Tongue (tissue), 2 donors: ENCODE measurements around the gene NUCKS1. TPM values are rescaled to one million over a fixed set of nuclear protein-coding genes. Genes with fewer than 3 reads are reported as not detected.

Experiments used
- DNase-seq: peaks from one replicate; pipeline ENCODE4 v3.0.0-alpha.2; 2015
- total RNA-seq: library from RNA; depleted of rRNA; stranded (reverse); fragments of >200 nt; gene quantifications from one replicate; pipeline ENCODE4 v1.2.3, GENCODE V29; 2014

The NUCKS1 gene
- total RNA-seq, 1 donor from 2014 or later = 193 TPM

DNA sequence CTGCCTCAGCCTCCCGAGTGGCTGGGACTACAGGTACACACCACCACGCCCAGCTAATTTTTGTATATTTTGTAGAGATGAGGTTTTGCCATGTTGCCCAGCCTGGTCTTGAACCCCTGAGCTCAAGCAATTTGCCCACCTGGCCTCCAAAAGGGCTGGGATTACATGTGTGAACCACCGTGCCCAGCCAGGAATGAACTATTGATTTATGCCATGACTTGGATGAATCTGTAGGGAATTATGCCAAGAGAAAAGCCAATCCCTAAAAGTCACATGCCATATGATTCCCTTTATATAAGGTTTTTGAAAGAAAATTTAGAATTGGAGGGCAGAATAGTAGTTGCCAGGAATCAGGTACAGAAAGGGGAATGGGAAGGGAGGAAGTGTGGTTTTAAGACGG is 50.6 kb downstream of the NUCKS1 start:
- DNase-seq = no peak

DNA sequence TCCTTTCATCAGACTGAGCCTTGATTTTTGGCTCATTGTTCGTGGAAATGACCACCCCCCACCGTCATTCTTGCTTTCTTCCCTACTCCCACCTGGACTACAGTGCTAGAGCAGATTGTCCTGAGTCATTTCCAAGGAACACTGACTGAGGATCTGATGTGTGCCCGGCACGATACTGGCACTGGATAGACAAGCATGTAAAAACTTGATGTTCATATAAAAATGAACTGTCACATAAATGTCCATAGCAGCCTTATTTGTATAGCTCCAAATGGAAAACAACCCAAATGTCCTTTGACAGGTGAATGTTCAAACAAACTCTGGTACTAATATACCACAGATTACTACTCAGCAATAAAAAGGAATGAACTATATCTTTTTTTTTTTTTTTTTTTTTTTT is 51.1 kb downstream of the NUCKS1 start:
- DNase-seq = no peak

DNA sequence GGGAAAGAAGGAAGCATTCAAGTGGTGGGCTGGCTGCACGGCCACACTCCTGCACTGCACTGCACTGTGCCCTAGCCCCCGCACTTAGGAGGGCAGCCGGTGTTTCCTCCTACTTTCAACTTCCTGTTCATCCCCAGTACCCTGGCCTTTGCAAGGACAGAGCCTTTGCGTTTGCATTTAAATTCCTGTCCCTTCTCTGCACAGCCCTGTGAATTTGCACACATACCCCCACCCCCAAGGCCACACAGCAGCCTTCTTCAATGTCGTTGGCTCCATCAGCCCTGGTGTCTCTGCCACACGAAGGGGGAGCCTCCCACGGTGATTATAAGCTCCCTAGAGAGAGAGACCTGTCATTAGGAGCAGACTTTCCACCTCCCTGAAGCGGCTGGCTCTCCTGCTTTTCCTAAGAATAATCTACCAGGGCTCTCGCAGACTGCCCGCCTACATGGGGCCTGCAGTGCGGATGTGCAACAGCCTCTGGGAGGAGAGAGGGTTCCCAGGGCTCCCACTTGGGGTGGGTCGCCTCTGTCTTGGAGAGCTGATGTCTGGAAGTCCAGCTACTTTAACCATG is 56.5 kb downstream of the NUCKS1 start:
- DNase-seq = no peak

DNA sequence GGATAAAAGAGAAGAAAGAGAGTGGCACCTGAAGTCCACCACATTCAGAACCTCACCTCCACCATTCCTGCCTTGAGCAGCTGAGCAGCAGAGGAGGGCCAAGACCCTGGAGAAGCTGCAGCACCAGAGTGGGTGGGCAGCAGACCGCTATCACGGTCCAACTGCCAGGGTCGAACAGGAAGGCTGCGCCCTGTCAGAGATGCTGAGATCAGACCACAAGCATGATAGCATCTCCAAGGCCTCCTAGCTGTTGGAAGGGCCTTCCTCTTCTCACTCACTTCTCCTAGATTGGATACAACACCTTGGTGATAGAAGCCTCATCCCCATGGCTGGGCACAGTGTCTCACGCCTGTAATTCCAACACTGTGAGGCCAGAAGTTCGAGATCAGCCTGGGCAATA is 57.6 kb downstream of the NUCKS1 start:
- DNase-seq = no peak

DNA sequence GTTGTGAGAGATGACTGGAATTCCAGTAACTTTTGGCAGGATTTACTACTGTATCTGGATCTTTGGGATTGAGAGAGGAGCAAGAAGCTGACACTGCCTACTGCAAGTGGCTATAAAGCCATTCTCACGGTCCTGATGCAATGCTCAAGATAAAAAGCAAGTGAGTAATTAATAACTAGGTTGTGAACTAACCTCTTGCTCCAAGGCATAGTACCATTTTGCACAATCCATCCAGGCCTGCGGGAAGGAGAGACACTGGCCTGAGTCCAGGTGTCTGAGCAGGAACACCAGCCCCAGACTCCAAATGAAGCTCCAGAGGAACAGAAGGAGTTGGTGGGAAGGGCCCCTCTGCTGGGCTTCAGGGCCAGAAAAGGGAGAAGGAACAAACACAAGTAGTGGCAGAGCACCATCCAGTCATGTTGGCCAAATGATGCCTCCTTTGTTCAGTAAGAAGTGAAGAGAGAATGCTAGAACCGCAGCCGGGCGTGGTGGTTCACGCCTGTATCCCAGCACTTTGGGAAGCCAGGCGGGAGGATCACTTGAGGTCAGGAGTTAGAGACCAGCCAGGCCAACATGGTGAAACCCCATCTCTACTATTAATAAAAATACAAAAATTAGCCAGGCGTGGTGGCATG is 59.7 kb downstream of the NUCKS1 start:
- no peak for DNase-seq

DNA sequence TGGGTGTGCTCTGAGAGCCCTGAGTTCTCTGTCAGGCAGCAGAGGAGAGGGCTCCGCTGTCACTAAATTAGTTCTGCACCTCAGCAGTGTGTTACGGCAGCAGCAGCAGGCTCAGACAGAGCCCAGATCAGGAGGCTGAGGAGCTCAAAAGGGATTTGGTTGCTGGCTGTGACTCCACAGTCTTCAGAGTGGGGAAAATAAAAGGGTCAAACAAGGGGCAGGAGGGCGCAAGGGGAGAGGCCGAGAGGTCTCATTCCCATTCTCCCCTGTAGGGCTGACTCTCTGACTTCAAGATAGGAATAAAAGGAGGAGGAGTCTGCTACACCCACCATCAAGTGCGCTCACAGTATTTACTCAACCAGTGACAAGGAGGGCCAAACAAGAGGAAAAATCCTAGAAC is 60.5 kb downstream of the NUCKS1 start:
- DNase-seq = peak; percentile 41

DNA sequence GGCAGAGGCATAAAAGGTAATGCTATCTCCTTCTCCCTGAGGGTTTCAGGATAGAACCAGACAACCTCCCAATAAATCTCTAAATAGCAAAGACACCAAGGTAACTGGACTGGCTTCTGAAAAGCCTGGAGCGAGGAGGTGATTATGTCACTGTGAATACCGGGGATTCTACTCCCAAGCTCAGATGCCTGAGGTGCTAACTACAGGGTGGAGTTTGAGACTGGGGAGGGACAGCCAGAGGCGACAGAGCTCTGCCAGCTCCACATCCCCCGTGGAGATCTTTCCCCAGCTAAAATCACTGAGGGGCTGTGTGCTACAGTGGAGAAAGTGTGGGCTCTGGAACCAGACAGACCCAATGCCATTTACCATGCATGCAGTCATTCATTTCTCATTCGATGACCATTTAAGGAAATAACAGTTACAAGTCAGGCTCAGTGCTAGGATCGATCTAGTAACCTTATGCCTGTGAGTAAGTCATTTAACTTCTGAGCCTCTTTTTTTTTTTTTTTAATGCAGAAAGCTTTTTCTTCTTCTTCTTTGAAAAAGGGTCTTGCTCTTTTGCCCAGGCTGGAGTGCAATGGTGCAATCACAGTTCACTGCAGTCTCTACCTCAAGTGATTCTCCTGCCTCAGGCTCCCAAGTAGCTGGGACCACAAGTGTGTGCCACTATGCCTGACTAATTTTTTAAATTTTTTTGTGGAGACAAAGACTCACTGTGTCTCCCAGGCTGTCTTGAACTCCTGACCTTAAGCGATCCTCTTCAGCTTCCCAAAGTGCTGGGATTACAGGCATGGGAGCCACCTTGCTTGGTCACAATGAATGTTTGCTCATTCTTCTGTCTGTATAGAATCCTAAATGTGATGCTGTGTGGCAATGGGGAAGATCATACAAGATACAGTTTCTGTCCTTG is 61.6 kb downstream of the NUCKS1 start:
- no peak for DNase-seq

DNA sequence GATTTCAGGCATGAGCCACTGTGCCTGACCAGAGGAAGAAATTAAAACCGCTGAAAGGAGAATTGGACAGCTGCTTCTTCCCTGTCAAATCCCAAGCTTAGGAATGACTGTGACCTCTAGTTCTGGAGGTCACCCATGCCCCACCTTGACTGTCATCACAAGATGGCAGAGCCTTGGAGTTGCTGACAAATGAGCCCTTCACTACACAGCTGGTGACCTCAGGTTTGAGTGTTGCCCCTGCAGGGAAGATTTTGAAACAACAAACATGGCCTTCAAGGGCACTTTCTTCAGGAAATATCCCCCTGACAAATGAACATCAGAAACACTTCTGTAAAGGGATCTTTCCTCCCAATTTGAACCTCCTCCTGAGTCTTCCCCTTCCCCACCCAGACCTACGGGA is 62.7 kb downstream of the NUCKS1 start:
- DNase-seq = no peak

DNA sequence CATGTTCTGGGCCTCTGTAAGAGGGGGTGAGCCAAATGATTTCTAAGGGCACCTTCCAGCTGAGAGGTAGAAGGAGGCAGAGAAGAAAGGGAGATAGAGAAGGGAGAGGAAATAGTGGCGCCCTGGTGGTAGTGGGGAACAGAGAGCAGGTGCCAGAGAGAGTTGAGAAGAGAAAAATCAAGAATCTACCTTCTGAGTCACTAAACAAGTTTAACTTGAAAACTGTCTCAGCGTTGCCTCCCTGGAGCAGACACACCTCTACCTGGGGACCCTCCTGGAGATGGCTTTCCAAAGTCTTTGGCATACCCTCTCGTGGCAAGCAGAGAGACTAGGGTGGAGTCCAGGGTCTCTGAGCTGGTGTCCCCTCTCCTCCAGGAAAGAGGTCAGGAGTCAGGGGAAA is 68.6 kb downstream of the NUCKS1 start:
- DNase-seq = no peak

DNA sequence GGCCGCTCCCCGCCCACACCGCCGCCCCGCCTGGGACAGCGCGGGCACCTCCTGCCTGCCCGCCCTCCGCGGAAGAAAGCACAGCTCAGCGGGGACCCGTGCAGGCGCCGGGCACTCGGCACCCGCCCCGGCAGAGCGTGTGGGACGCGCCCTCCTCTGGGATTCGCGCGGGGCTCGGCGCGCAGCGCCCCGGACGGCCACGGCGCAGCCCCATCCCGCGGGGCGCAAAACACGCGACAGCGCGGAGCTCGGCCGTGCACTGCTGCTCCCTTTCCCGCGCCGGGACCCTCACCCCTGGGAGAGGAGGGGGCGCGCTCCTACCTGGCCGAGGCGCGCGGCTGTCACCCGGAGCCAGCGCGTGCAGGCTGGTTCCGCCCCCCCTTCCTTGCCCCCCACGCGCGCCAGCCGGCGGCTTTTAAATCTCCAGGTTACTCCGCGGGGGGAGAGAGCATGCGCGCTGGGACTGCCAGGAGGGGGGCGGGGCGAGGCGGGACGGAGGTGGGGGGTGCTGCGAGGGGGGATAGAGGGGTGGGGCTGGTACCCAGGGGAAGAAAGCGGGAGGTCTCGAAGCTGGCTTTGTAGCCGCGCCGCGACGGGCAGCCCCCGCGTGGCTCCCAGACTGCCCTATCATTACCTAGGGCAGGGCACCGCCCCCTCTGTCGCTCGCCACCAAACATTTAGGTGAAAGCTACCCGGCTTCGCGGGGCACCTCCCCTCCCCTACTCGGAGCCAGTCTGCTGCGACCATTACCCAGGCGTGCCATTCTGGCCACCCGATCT is 69.7 kb downstream of the NUCKS1 start, which contains the start of gene SLC45A3:
TSS of gene SLC45A3 (minus strand) at position 437 of the 779 bp plus-strand sequence. CDS start 15,853 bp downstream, outside the sequence.
- peak; percentile 50 for DNase-seq

DNA sequence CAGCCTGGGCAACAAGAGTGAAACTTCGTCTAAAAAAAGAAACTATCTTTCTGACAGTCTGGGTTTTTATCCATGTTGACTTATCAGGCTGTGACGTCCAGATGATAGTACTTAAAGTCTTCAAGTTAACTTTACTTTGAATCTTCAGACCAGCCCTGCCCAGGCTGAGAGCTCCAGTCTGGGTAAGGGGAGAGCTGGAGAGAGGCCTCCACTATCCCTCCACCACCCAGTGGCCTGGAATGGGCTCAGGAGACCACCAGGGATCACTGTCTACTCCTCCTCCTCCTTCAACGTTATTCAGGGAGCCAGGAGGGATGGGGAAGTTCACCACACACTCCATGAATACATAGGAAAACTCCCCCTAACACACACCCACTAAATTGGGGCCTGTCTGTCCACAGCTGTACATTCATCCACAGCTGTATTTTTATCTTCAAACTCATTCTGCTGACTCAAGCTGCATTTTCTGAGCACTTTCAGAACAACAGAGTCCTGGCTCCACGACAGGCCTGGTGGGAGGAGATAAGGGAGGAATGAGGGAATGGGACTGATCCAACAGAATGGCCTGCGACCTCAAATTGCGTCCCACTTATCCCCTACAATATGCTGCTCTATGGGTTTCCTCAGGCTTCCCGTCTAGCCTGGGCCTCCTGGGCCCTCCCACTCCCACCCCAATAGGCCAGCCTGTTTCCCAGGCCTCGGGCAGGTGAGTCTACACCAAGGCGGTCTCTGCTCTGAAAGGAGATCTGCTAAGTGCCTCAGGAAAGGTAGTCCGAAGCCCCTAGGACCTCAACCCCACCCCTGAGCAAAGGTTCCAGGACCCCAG is 71.5 kb downstream of the NUCKS1 start:
- no peak for DNase-seq

DNA sequence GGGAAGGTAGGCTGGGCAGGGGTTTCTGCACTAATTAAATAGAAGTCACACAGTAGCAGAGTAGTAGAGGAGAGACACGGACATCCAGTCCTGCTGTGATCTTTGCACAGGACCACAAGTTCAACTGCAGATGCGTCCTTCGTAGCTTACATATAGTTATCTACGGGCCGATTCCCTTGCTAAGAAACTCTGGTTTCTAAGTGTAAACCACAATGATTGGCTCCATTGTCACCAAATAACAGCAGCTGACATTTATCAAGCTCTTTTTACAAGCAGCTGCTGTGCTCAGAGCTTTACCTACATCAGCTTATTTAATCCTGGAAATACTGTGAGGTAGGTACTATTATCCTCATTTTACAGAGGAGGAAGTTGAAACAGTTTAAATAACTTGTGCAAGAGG is 72.8 kb downstream of the NUCKS1 start:
- no peak for DNase-seq

DNA sequence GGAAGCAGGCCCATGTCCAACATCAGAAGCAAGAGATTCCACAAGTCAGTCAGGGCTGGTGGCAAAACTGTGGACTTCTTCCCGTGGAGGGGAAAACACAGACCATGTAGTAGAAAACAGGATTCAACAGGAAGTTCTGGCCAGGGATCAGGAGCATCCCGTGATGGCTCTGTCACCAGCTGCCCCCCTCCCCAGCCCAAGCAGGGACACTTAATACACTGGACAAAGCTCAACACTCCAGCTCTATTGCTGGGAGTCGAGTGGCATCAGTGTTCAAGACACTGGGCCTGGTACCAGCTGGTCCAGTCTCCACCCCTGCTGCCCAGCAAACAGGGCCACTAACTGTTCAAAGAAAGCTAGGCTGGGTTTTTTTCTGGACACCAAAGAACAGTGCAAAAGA is 73.4 kb downstream of the NUCKS1 start:
- DNase-seq = no peak

DNA sequence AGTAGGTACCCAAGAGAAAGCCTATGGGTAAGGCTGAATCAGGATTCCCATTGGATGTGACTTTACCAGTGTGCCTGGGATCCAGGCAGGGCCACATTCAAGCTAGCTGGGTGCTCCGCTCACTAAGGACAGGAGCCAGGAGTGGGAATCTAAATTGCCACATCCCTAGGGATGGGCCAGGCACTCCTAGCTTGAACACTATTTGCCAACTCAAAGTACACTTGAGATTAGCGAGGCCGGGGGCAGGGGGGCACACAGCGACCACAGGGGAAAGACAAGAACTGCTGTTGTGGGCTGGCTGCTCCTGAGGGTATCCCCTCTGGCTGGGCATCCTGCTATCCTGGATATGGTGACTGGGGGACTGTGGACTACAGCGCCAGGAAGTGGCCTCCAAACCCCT is 74.0 kb downstream of the NUCKS1 start:
- DNase-seq = no peak

DNA sequence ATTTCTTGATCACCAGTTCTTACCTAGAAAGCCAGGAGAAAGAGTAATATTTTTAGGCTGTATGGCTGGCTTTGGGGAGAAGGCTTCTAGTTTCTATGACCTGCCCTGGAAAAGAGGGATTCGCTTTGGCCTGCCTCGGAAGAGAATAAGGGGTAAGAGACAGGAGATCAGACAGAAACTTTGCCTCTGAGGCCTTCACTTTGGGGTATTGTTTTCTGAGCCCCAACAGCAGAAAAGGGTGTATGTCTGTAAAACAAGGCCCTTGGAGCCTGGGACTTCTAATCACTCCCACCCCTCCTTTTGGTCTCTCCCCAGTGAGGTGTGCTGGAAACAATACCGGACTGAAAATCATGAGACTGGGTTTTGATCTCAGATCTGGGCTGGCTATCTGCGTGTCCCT is 74.7 kb downstream of the NUCKS1 start:
- no peak for DNase-seq

DNA sequence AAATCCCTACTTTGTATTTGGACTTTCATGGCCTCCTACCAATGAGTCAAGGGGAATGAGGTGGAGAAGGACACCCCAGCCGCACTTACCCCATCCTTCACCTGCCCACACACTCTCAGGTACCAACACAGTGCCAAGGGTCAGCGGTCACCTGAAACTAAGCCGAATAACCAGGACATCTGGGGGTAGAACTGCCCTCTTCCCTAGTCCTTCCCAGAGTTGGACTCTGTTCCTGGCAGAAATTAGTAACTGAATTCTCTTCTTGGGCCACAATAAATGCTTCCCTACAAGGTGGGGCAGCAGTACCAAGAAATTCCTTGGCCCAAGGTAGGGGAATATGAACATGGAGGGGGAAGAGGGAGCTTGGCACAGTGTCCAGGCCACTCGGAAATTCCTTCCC is 77.0 kb downstream of the NUCKS1 start:
- no peak for DNase-seq

DNA sequence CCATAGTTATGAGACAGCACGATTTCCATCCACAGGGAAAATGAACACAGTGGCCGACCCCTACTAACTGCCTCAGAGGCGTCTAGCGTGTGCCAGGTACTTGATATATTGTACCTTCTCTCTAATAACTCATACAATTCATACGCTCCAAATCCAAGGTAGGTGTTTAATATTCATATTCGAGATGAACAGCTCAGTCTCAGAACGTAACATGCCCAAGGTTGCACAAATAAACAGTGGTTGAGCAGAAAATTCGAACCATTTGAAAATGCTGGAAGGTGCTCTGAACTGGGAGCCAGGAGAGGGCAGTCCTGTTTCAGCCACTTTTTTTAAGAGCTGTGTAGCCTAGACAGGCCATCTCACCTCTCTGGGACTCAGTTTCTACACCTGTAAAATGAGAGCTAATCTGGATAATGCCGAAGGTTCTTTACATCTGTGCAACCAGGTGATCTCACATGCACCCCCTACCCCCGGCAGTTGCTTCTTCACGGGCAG is 77.5 kb downstream of the NUCKS1 start:
- DNase-seq = no peak

DNA sequence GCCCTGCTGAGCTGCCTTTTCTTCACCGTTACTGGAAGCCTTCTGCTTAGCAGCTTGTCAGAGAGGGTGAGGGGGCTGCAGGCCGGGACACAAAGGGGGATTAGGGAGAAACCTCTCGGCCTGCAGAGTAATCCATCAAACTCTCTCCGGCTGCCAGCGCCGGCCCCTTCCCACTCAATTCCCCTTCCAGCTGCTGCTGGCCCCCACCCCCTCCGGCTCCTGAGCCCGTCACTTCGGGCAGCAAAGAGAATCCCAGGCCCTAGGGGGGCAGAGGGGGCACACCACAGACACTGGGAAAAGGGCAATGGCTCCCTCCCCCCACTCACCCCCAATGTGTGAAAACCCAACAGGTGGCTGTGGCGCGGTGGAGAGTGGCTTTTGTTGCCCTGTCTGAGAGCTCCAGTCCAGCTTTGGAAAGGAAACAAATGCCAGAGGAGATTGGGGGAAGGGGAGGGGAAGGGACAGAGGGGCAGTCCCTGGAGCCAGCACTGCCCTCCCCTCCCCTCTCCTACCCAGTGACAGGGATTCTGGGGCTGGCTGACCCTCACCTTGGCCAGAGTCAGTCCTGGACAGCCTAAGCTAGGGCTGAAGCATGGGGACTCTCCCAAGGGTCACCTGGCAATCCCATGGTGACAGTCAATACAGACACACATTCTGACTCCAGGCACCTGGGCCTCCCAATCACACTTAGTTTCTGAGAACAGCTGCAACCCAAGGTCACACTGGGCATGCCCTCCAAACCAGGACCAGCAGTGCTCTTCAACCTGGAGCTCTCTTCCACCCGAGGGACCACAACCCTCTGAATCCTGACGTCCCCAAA is 79.2 kb downstream of the NUCKS1 start:
- peak; percentile 60 for DNase-seq

DNA sequence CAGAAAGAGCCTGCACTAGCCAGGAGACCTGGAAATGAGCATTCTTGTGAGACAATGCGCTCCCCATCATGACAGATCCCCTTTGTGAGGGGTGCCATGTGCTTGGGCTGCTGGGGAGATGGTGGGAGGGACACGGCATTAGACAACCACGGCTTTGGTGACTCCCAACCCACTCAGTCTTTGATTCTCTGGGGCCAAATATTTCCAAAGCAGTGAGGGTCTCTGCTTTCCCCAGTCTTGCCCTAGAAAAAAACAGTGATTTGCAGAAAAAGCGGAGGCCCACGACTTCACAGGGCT is 79.9 kb downstream of the NUCKS1 start:
- DNase-seq = no peak

DNA sequence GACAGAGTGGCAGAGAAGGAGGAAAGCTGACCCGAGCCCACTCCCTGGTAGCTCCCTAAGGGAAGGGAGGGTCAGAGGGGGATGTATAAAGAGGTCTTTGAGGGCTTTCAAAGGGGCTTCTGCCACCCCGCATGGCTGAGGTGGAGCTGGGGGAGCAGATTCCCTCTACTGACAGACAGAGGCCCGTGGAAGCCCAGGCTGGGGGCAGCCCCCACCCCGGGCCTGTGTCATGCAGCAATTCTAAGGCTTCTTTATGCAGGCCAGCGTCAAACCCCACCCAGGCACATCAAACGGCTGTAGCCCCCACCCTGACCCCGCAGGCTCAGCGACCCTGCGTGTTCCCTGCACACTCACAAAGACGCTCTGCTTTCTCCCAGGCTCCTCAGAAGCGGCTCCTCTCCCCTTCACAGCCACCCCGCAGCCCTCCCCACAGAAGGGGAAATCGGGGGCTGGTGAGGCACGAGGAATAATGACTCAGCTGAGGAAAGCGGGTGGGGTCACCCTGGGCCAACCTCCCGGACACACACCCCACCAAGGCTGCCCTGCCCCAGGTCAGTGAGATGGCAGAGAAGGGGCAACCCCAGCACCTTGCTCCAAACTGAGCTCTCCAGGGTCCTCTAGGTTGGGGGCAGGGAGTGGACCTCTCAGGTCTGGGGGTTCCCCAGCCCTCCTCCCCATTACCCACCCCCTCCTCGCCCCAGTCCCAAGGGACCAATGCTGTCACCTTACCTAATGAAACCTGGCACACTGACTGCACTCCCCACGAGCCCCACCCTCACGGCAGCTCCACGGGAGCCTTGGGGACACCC is 80.4 kb downstream of the NUCKS1 start:
- no peak for DNase-seq
